GM11168 (cell line): ENCODE results near the gene MTERF1.
"Not testable (repeated sequence)": the region's sequence is repeated elsewhere in the genome, so short reads cannot be mapped to it uniquely, and the experiment has no call there.

ENCODE experiments used
- in situ Hi-C: fragments of 300-500 bp; cut with MboI; formaldehyde crosslinking; loops from one replicate; pipeline ENCODE4 v1.12.0; 2022; ENCODE audit warnings: low sequenced_read_pairs; ENCODE audit not compliant: unreplicated experiment

The MTERF1 gene

DNA sequence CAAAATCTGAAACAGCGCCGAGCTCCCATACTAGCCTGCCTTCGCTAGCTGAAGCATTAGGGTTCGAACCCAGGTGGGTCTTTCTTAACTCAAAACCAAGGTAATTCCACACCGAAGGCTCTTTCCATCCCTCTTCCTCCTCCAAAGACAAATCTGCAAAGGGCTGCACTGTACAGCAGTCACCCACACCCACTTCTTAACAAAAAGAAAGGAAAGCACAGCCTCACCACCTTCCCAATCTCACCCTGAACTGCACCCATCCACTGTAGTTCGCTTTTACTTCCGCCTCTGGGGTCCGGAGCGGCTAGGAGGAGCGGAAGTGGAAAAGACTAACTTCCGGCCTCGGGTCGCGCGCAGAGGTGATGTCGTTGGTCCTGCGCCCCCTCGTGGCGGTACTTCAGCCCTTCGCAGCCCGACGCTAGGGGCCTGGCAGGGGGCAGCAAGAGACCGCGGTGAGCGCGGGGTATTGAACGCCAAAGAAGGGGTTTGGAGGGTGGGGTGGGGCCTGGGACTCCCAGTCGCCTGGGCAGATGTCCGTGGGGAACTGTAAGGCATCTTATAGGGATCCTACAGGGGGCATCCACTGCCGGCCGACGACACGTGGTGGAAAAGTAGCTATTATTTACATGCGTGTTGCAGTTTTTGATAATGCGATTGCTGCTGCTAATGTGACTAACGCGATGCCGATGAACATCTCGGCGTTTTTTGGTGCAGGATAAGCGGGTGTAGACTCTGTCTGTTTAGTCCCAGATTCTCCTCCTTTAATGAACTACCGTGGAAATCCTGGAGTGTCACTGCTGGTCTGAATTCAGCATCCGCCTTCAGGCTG lies at the start of gene MTERF1:
TSS of gene MTERF1 (minus strand) at position 290 of the 829 bp plus-strand sequence. CDS start 619 bp downstream, outside the sequence.
- in situ Hi-C loops = no loop called here

- in situ Hi-C loops = no loop called here
These were observed 49.0 kb upstream of the MTERF1 start for GRCh38 chr7:91929463-91929862.

- in situ Hi-C loops = no loop called here
These were observed 47.4 kb upstream of the MTERF1 start for GRCh38 chr7:91927912-91928311.

DNA sequence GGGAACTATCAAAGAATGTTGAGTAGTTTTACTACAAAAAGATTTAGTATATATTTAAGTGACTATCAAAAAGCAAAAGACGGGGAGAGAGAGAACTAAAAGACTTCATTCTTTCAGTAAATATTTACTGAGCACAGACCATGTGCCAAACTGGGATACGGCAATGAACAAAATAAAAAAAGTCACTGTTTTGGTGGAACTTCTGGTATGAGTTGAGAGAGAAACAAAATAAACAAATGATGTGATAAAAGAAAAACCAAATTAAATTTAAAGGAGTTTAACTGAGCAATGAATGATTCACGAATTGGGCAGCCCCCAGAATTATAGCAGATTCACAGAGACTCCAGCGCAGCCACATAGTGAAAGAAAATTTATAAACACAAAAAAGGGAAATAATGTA lies 42.4 kb upstream of the MTERF1 start:
- in situ Hi-C loops = no loop called here

- in situ Hi-C loops = no loop called here
These were observed 37.9 kb upstream of the MTERF1 start for GRCh38 chr7:91918356-91918755.

- in situ Hi-C loops = no loop called here
These were observed 35.5 kb upstream of the MTERF1 start for GRCh38 chr7:91916051-91916440.

- in situ Hi-C loops = no loop called here
These were observed 35.0 kb upstream of the MTERF1 start for GRCh38 chr7:91915401-91916050.

GRCh38 chr7:91913612-91914011 lies 33.1 kb upstream of the MTERF1 start:
- in situ Hi-C loops = no loop called here

- in situ Hi-C loops = no loop called here
These were observed 32.0 kb upstream of the MTERF1 start for GRCh38 chr7:91912494-91912893.

DNA sequence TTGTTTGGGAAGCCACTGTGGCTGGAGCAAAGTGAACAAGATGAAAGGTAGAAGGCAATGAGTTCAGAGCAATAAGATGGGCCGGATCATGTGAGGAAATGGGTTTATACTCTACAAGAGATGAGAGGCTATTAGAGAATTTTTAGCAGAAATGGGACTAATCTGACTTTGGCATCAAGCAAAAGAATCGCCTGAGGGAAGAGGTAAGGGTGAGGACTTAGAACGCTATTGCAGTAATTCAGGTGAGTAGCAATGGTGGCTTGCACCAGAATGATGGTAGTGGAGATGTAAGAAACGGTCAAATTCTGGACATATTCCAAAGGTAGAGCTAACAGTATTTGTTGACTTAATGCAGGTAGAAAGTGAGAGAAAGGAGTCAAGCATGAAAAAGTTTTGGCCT lies 30.6 kb upstream of the MTERF1 start:
- in situ Hi-C loops = no loop called here

GRCh38 chr7:91910171-91910570 lies 29.7 kb upstream of the MTERF1 start:
- in situ Hi-C loops = no loop called here

GRCh38 chr7:91899563-91899962 lies 19.1 kb upstream of the MTERF1 start:
- in situ Hi-C loops = no loop called here

GRCh38 chr7:91898240-91898992 lies 17.9 kb upstream of the MTERF1 start:
- in situ Hi-C loops = no loop called here

GRCh38 chr7:91894781-91895480 lies 14.4 kb upstream of the MTERF1 start:
- in situ Hi-C loops = no loop called here

DNA sequence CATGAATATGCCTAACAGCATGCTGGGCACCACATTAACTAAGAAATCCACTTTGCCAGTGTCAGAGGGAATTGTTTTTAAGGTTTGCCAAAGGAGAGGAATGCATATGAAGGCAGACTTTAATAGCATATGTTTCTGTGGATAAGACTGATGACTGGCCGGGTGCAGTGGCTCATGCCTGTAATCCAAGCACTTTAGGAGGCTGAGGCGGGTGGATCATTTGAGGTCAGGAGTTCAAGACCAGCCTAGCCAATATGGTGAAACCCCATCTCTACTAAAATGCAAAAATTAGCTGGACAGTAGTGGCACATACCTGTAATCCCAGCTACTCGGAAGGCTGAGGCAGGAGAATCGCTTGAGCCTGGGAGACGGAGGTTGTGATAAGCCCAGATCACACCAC lies 13.2 kb upstream of the MTERF1 start:
- in situ Hi-C loops = not testable (repeated sequence)

DNA sequence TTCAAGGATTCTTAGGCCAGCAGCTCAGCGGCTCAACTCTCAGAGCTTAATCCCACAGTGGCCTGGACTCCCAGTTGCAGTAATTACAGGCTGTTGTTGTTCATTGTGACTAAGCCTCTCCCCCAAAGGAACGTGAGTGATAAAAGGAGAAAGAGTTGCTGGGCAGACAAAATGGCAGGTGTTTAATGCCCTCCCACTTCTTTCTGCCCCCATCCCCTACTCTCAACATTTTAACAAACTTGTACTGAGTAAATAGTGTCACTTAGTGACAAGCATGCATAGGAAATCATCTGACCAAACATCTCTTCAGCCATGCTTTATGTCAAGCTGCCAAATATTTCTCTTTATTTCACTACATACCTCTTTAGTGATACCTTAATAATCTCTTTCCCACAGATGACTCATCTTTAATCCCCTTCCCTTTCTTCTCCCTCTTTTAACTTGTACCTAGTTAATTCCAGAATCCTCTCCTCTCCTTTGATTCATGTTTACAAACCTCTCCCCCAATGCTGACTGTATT lies 12.4 kb upstream of the MTERF1 start:
- in situ Hi-C loops = no loop called here

DNA sequence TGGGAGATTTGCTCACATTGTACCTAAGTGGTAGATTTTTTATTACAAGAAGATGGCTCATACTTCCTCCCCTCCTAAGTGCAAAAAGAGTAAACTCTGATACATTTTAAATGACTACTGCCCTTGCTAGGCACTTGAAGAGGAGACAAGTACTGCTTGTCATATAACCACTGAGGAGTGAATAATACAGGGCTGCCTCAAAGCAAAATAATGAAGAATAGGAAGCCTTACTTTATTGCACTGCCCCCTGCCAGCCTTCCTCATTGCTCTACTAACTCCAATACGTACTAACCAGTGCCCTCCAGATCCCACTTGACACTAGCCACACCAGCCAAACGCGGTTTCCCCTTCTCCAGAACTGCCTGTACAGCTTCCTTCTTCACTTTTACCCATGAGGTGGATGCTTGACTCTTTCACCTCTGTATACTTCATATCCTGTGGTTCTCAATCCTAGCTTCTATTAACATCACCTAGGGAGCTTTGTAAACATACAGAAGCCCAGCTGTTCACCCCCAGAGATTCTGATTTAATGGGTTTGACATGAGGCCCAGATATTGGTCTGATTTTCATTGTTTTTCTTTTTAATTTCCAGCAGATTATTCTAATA lies 11.7 kb upstream of the MTERF1 start:
- in situ Hi-C loops = no loop called here

- in situ Hi-C loops = not testable (repeated sequence)
These were observed 8.0 kb upstream of the MTERF1 start for GRCh38 chr7:91888271-91889175.
